Activated CD4-positive, alpha-beta memory T cell treated with anti-CD3 and anti-CD28 coated beads for 36 hours (primary cell): ENCODE measurements around the gene EMSY. TPM values are rescaled to one million over a fixed set of nuclear protein-coding genes. Genes with fewer than 3 reads are reported as not detected.

Experiments used
- CTCF ChIA-PET: fragments of 350-600 bp; sonication (Branson Sonifier 250); formaldehyde crosslinking; loops from one replicate; lab custom pipeline; 2021; ENCODE audit warnings: antibody characterized with exemption, inconsistent platforms; lab: Charles Lee
- POLR2A ChIA-PET: fragments of 350-600 bp; sonication (Branson Sonifier 250); formaldehyde crosslinking; loops from one replicate; lab custom pipeline; 2021; ENCODE audit warnings: antibody characterized with exemption; lab: Charles Lee
- DNase-seq: peaks from one replicate; pipeline ENCODE4 v3.0.0-alpha.2; 2020
- H3K27ac Mint-ChIP-seq: one replicate; pipeline ENCODE4 v1.8.0; 2021; ENCODE audit warnings: mixed read lengths
- H3K27me3 Mint-ChIP-seq: one replicate; pipeline ENCODE4 v1.8.0; 2021; ENCODE audit warnings: mixed read lengths
- H3K36me3 Mint-ChIP-seq: one replicate; pipeline ENCODE4 v1.8.0; 2021; ENCODE audit warnings: mixed read lengths
- H3K4me1 Mint-ChIP-seq: one replicate; pipeline ENCODE4 v1.8.0; 2021; ENCODE audit warnings: low read depth, mixed read lengths
- H3K4me3 Mint-ChIP-seq: one replicate; pipeline ENCODE4 v1.8.0; 2021; ENCODE audit warnings: mild to moderate bottlenecking, mixed read lengths
- H3K9me3 Mint-ChIP-seq: one replicate; pipeline ENCODE4 v1.8.0; 2021; ENCODE audit warnings: mixed read lengths
- intact Hi-C: fragments of 100-400 bp; cut with micrococcal nuclease; formaldehyde crosslinking; loops from one replicate; pipeline ENCODE4 v1.15.1; 2023
- total RNA-seq, 2 experiments: library from RNA; stranded (reverse); gene quantifications; one replicate each; pipeline ENCODE4 v1.2.3, GENCODE V29; 2021

Gene EMSY
- total RNA-seq, 2 experiments from 2014 or later, result 23.5 to 25.4 TPM

GRCh38 chr11:76459299-76459698 lies 14.5 kb downstream of the EMSY start:
- no peak for DNase-seq
- CTCF ChIA-PET, result interaction anchor here (1.0 to 1.9 kb wide), 3 partner anchors 9 to 18 kb away, joined by 3 to 5 read pairs (median 4); no protein-coding TSS in a partner anchor
- H3K27me3 Mint-ChIP-seq, result no peaks in the 10 kb centered on the region
- no peaks in the 10 kb centered on the region for H3K4me1 Mint-ChIP-seq
- H3K36me3 Mint-ChIP-seq, result peaks cover 26% of the 10 kb centered on the region
- H3K27ac Mint-ChIP-seq, result no peak overlapping the region
- POLR2A ChIA-PET, result no interaction called here
- H3K4me3 Mint-ChIP-seq, result no peak overlapping the region
- intact Hi-C loops, result no loop called here
- no peaks in the 10 kb centered on the region for H3K9me3 Mint-ChIP-seq

DNA sequence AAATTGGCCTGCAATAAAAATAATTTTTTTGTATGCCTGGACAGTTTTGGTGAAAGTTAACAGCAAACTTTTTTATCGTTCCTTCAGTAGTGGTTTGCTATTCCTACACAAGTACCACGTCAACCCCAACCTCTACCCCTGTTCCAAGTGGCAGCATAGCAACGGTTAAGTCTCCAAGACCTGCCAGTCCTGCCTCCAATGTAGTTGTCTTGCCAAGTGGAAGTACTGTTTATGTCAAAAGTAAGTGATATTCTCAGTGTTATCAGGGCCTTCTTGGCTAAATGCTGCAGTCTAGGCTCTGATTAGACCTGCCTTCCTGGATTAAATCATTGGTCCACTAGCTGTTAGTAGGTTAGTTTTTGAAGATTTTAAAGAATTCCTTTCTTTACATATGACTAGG lies 15.0 kb downstream of the EMSY start:
- intact Hi-C loops, result no loop called here
- Mint-ChIP-seq H3K27ac (no peak overlapping the region), H3K27me3 (no peaks in the 10 kb centered on the region), H3K36me3 (peaks cover 30% of the 10 kb centered on the region), H3K4me1 (no peaks in the 10 kb centered on the region), H3K9me3 (no peaks in the 10 kb centered on the region), H3K4me3 (no peak overlapping the region)
- ChIA-PET CTCF (interaction anchor here (1.4 to 1.9 kb wide), 2 partner anchors 11 to 18 kb away, joined by 4 to 5 read pairs; no protein-coding TSS in a partner anchor), POLR2A (no interaction called here)
- no peak for DNase-seq

DNA sequence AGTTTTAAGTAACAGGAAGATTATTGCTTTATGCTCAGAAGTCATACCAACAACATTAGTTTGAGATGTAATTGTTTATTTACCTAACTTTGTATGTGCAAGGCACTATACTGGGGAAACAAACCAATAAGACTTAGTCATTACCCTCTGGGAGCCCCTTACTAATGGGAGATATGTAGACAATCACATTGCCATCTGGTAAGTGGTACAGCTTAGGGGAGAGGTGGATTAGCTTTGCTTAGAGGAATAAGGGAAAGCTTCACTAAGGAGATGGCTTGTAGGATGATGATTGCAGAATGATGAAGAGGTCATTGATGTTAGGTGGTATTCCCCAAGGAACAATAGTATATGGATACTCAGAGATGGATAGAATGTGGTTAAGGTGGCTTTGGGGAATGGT lies 17.5 kb downstream of the EMSY start:
- H3K27ac Mint-ChIP-seq, result no peak overlapping the region
- no peaks in the 10 kb centered on the region for H3K4me1 Mint-ChIP-seq
- no peak for DNase-seq
- intact Hi-C loops, result no loop called here
- no peak overlapping the region for H3K4me3 Mint-ChIP-seq
- no peaks in the 10 kb centered on the region for H3K9me3 Mint-ChIP-seq
- no peaks in the 10 kb centered on the region for H3K27me3 Mint-ChIP-seq
- H3K36me3 Mint-ChIP-seq, result peaks cover 40% of the 10 kb centered on the region
- CTCF ChIA-PET, result no interaction called here
- POLR2A ChIA-PET, result no interaction called here

DNA sequence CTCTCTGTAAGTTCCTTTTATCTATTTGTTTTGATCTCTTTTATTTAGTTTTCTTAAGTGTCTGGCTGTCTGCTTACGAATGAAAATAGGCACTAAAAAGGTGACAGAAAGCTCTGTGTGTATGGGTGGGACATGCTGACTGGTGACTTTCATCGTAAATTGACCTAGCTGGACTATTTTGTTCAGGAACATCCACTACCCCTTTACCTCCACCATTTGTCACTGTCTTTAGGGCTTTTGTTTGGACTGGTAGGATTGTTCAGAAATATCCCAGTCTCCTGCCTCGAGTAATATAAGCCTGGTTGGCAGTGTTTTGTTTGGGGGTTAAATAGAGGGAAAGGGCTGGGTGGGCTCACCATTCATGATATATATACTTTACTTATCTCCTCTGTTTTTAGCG lies 20.9 kb downstream of the EMSY start:
- Mint-ChIP-seq H3K4me3 (no peak overlapping the region), H3K27me3 (no peaks in the 10 kb centered on the region), H3K9me3 (no peaks in the 10 kb centered on the region), H3K27ac (no peak overlapping the region), H3K36me3 (peaks cover 27% of the 10 kb centered on the region), H3K4me1 (no peaks in the 10 kb centered on the region)
- ChIA-PET CTCF (no interaction called here), POLR2A (no interaction called here)
- intact Hi-C loops, result no loop called here
- no peak for DNase-seq

GRCh38 chr11:76466666-76467065 lies 21.8 kb downstream of the EMSY start:
- Mint-ChIP-seq H3K4me3 (no peak overlapping the region), H3K27me3 (no peaks in the 10 kb centered on the region), H3K9me3 (no peaks in the 10 kb centered on the region), H3K4me1 (no peaks in the 10 kb centered on the region), H3K36me3 (peaks cover 25% of the 10 kb centered on the region), H3K27ac (no peak overlapping the region)
- DNase-seq, result no peak
- ChIA-PET POLR2A (no interaction called here), CTCF (no interaction called here)
- intact Hi-C loops, result no loop called here

DNA sequence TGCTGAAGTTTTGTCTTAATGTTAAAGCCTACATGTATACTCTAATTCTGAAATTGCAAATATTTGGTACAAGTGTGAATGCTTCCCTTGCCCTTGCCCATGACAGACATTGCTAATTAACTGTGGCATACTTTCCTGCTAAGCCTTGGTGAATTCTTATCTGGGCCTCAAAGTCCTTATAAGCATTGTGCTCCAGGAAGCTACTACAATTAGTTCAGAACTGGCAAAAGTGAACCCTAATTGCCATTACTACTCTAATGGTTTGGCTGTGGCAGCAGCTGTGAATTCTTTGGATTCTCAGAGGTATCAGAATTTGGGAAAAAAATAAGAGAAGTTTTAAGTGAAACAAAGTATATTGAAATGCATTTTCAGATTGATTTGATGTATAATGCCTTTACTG lies 24.3 kb downstream of the EMSY start:
- no peaks in the 10 kb centered on the region for H3K4me1 Mint-ChIP-seq
- POLR2A ChIA-PET, result no interaction called here
- no peaks in the 10 kb centered on the region for H3K9me3 Mint-ChIP-seq
- CTCF ChIA-PET, result no interaction called here
- H3K4me3 Mint-ChIP-seq, result no peak overlapping the region
- peaks cover 23% of the 10 kb centered on the region for H3K36me3 Mint-ChIP-seq
- DNase-seq, result no peak
- no peak overlapping the region for H3K27ac Mint-ChIP-seq
- intact Hi-C loops, result no loop called here
- no peaks in the 10 kb centered on the region for H3K27me3 Mint-ChIP-seq

- Mint-ChIP-seq H3K27ac (no peak overlapping the region), H3K27me3 (no peaks in the 10 kb centered on the region), H3K4me3 (no peak overlapping the region), H3K36me3 (peaks cover 21% of the 10 kb centered on the region), H3K4me1 (no peaks in the 10 kb centered on the region), H3K9me3 (no peaks in the 10 kb centered on the region)
- intact Hi-C loops, result no loop called here
- no peak for DNase-seq
- CTCF ChIA-PET, result no interaction called here
- POLR2A ChIA-PET, result no interaction called here
These were observed 26.6 kb downstream of the EMSY start for GRCh38 chr11:76471382-76471781.

- no peak overlapping the region for H3K4me3 Mint-ChIP-seq
- intact Hi-C loops, result no loop called here
- H3K4me1 Mint-ChIP-seq, result peaks cover 9% of the 10 kb centered on the region
- CTCF ChIA-PET, result no interaction called here
- no peaks in the 10 kb centered on the region for H3K27me3 Mint-ChIP-seq
- no peak for DNase-seq
- H3K27ac Mint-ChIP-seq, result no peak overlapping the region
- peaks cover 12% of the 10 kb centered on the region for H3K9me3 Mint-ChIP-seq
- POLR2A ChIA-PET, result no interaction called here
- H3K36me3 Mint-ChIP-seq, result peaks cover 32% of the 10 kb centered on the region
These were observed 35.4 kb downstream of the EMSY start for GRCh38 chr11:76480241-76480640.

- Mint-ChIP-seq H3K27ac (no peak overlapping the region), H3K9me3 (no peaks in the 10 kb centered on the region), H3K4me1 (peaks cover 4% of the 10 kb centered on the region), H3K4me3 (no peak overlapping the region), H3K27me3 (no peaks in the 10 kb centered on the region), H3K36me3 (peaks cover 7% of the 10 kb centered on the region)
- ChIA-PET CTCF (no interaction called here), POLR2A (no interaction called here)
- intact Hi-C loops, result no loop called here
- DNase-seq, result no peak
These were observed 46.8 kb downstream of the EMSY start for GRCh38 chr11:76491644-76492043.

DNA sequence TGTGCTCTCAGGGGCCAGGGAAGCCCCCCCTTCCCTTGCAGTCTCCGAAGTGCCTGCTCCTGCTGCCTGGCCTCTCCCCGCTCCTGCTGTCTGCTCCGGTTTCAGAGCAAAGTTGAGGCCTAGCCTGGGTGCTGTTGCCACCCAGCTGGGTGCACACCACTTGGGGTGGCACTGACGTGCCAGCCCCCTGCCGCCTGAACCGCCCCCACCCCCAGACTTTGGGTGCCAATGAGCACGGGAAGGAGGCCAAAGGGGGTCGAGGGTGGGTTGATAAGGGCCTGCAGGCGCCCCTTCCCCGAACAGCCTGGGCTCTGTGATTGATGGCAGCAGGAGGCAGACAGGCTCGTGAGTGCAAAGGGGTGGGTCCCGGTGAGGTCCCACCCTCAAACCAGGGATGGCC lies 48.2 kb downstream of the EMSY start:
- no peak overlapping the region for H3K27ac Mint-ChIP-seq
- no peak for DNase-seq
- H3K36me3 Mint-ChIP-seq, result peaks cover 11% of the 10 kb centered on the region
- peaks cover 4% of the 10 kb centered on the region for H3K4me1 Mint-ChIP-seq
- ChIA-PET CTCF (no interaction called here), POLR2A (no interaction called here)
- no peaks in the 10 kb centered on the region for H3K27me3 Mint-ChIP-seq
- H3K9me3 Mint-ChIP-seq, result no peaks in the 10 kb centered on the region
- intact Hi-C loops, result no loop called here
- H3K4me3 Mint-ChIP-seq, result no peak overlapping the region

GRCh38 chr11:76493626-76494539 lies 49.1 kb downstream of the EMSY start:
- Mint-ChIP-seq H3K27ac (no peak overlapping the region), H3K4me3 (no peak overlapping the region), H3K36me3 (peaks cover 15% of the 10 kb centered on the region), H3K27me3 (no peaks in the 10 kb centered on the region), H3K9me3 (no peaks in the 10 kb centered on the region), H3K4me1 (peaks cover 4% of the 10 kb centered on the region)
- DNase-seq, result no peak
- ChIA-PET POLR2A (no interaction called here), CTCF (no interaction called here)
- intact Hi-C loops, result no loop called here

- POLR2A ChIA-PET, result no interaction called here
- intact Hi-C loops, result no loop called here
- Mint-ChIP-seq H3K4me3 (no peak overlapping the region), H3K9me3 (no peaks in the 10 kb centered on the region), H3K4me1 (peaks cover 4% of the 10 kb centered on the region), H3K36me3 (peaks cover 16% of the 10 kb centered on the region), H3K27me3 (no peaks in the 10 kb centered on the region), H3K27ac (no peak overlapping the region)
- DNase-seq, result no peak
- CTCF ChIA-PET, result no interaction called here
These were observed 50.2 kb downstream of the EMSY start for GRCh38 chr11:76495019-76495418.

DNA sequence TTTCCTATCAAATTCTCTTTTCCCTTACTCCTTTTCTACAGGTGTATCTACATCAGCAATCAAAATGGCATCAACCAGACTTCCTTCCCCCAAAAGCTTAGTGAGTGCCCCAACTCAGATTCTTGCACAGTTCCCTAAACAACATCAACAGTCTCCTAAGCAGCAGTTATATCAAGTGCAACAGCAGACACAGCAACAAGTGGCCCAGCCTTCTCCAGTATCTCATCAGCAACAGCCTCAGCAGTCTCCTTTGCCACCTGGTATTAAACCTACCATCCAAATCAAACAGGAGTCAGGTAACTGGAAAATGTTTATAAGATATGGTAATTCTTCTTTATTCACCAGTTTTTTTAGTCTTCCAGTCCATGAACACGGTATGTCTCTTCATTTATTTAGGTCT lies 51.4 kb downstream of the EMSY start:
- ChIA-PET CTCF (interaction anchor here (0.6 kb wide), 1 partner anchor 288 kb away, joined by 3 read pairs; no protein-coding TSS in a partner anchor), POLR2A (interaction anchor here (0.6 kb wide), 1 partner anchor 22 kb away, joined by 4 read pairs; no protein-coding TSS in a partner anchor)

More for the DNA sequence above, 51.4 kb downstream of the EMSY start:
- H3K27ac Mint-ChIP-seq, result no peak overlapping the region
- no peaks in the 10 kb centered on the region for H3K27me3 Mint-ChIP-seq
- H3K36me3 Mint-ChIP-seq, result peaks cover 27% of the 10 kb centered on the region
- peaks cover 2% of the 10 kb centered on the region for H3K9me3 Mint-ChIP-seq
- no peak for DNase-seq
- intact Hi-C loops, result no loop called here
- H3K4me1 Mint-ChIP-seq, result peaks cover 4% of the 10 kb centered on the region
- no peak overlapping the region for H3K4me3 Mint-ChIP-seq
